ENCODE measurements around the gene POLR3A. TPM values are rescaled to one million over a fixed set of nuclear protein-coding genes. Genes with fewer than 3 reads are reported as not detected.

The POLR3A gene
- total RNA-seq, 4 donors from 2014 or later = 8.3 to 13.5 (median 12.0) TPM

GRCh38 chr10:77943121-77943901 lies 86.0 kb downstream of the POLR3A start:
- Histone ChIP-seq H3K27me3 (peaks cover 0 to 5% (median 0%) of the 10 kb centered on the region in 4 donors), H3K4me3 (no peak overlapping the region), H3K27ac (peak overlapping the region in 3 of 4 donors; percentile 25 to 35 (median 30)), H3K4me1 (peaks cover 0 to 49% (median 15%) of the 10 kb centered on the region in 3 donors), H3K36me3 (no peaks in the 10 kb centered on the region), H3K9me3 (no peaks in the 10 kb centered on the region)
- intact Hi-C loops (cut with DNase I) = no loop called here
- DNase-seq = no peak
- TF ChIP-seq POLR2A (IDR thresholded peaks at IDR 0.05) = no peak
- TF ChIP-seq, protein P1, sequence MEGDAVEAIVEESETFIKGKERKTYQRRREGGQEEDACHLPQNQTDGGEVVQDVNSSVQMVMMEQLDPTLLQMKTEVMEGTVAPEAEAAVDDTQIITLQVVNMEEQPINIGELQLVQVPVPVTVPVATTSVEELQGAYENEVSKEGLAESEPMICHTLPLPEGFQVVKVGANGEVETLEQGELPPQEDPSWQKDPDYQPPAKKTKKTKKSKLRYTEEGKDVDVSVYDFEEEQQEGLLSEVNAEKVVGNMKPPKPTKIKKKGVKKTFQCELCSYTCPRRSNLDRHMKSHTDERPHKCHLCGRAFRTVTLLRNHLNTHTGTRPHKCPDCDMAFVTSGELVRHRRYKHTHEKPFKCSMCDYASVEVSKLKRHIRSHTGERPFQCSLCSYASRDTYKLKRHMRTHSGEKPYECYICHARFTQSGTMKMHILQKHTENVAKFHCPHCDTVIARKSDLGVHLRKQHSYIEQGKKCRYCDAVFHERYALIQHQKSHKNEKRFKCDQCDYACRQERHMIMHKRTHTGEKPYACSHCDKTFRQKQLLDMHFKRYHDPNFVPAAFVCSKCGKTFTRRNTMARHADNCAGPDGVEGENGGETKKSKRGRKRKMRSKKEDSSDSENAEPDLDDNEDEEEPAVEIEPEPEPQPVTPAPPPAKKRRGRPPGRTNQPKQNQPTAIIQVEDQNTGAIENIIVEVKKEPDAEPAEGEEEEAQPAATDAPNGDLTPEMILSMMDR (IDR thresholded peaks at IDR 0.05) = no peak
- WGBS, 2 donors = 15 to 38% methylated on average over 6 of the region's 8 CpGs

DNA sequence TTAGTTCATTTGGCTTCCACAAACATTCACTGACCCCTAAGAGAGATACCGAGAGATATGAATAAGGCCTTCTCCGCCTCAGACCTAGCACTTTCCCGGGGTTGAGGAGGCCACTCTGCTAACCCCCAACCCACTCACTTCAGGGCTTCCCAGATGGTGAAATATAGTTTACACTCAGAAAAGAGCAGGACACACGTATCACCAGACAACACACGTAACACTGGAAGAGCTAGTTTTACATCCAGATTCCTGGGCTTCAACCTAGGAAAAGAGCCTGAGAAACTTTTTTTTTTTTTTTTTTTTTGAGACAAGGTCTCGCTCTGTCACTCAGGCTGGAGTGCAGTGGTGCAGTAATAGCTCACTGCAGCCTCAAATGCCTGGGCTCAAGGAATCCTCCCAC lies 87.5 kb downstream of the POLR3A start:
- H3K4me3 ChIP-seq = no peak overlapping the region
- no peaks in the 10 kb centered on the region for H3K36me3 ChIP-seq
- 84% methylated on average over 6 of the region's 6 CpGs for WGBS, 2 donors
- no peaks in the 10 kb centered on the region for H3K9me3 ChIP-seq
- TF ChIP-seq, protein P1 (IDR thresholded peaks at IDR 0.05) = no peak
- TF ChIP-seq POLR2A (IDR thresholded peaks at IDR 0.05) = no peak
- no peak overlapping the region for H3K27ac ChIP-seq
- intact Hi-C loops (cut with DNase I) = no loop called here
- peaks cover 0 to 5% (median 0%) of the 10 kb centered on the region in 4 donors for H3K27me3 ChIP-seq
- peaks cover 0 to 45% (median 15%) of the 10 kb centered on the region in 3 donors for H3K4me1 ChIP-seq
- no peak for DNase-seq

DNA sequence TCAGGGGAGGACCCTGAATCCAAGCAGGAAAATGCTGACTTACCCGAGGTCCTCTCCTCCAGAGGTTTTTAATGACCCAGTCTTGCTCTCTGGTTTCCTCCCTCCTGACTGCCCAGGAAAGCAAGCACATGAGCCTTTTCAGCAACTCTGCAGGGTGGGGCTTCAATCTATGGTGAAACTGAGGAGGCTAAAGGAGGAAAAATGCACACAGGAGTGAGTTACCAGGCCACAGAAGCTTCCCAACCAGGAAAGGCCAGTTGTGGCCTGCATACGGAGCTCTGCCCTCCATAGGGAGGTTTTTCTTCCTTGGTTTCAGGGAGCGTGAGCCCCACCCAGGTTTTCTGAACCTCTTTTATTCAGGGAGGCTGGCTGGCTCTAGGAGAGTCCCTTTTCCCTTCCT lies 88.7 kb downstream of the POLR3A start:
- 18 to 29% methylated on average over 3 of the region's 3 CpGs for WGBS, 2 donors
- H3K27ac ChIP-seq = peak overlapping the region; percentile 9 to 57 (median 54)
- intact Hi-C loops (cut with DNase I) = no loop called here
- H3K4me1 ChIP-seq = peaks cover 0 to 45% (median 15%) of the 10 kb centered on the region in 3 donors
- no peaks in the 10 kb centered on the region for H3K9me3 ChIP-seq
- TF ChIP-seq POLR2A (IDR thresholded peaks at IDR 0.05) = no peak
- TF ChIP-seq, protein P1 (IDR thresholded peaks at IDR 0.05) = no peak
- H3K4me3 ChIP-seq = no peak overlapping the region
- H3K27me3 ChIP-seq = peaks cover 0 to 4% (median 0%) of the 10 kb centered on the region in 4 donors
- no peaks in the 10 kb centered on the region for H3K36me3 ChIP-seq
- DNase-seq = no peak

- Histone ChIP-seq H3K4me3 (no peak overlapping the region), H3K4me1 (peaks cover 0 to 45% (median 15%) of the 10 kb centered on the region in 3 donors), H3K27ac (peak overlapping the region; percentile 9 to 57 (median 54)), H3K27me3 (peaks cover 0 to under 1% (median 0%) of the 10 kb centered on the region in 4 donors), H3K9me3 (no peaks in the 10 kb centered on the region), H3K36me3 (no peaks in the 10 kb centered on the region)
- no peak for DNase-seq
- TF ChIP-seq, protein P1 (IDR thresholded peaks at IDR 0.05) = no peak
- TF ChIP-seq POLR2A (IDR thresholded peaks at IDR 0.05) = no peak
- intact Hi-C loops (cut with DNase I) = no loop called here
- WGBS, 2 donors = 89 to 93% methylated on average over 2 of the region's 2 CpGs
These were observed 89.1 kb downstream of the POLR3A start for GRCh38 chr10:77940225-77940624.

GRCh38 chr10:77939561-77940001 lies 89.7 kb downstream of the POLR3A start:
- Histone ChIP-seq H3K27me3 (no peaks in the 10 kb centered on the region), H3K4me1 (peaks cover 0 to 45% (median 15%) of the 10 kb centered on the region in 3 donors), H3K9me3 (no peaks in the 10 kb centered on the region), H3K4me3 (no peak overlapping the region), H3K27ac (peak overlapping the region in 3 of 4 donors; percentile 6 to 50 (median 7)), H3K36me3 (no peaks in the 10 kb centered on the region)
- no peak for DNase-seq
- 24% methylated on average over 3 of the region's 3 CpGs; no CpG with 5 or more reads in 1 of the 2 donors for WGBS, 2 donors
- TF ChIP-seq, protein P1 (IDR thresholded peaks at IDR 0.05) = no peak
- TF ChIP-seq POLR2A (IDR thresholded peaks at IDR 0.05) = no peak
- intact Hi-C loops (cut with DNase I) = no loop called here

Data from esophagus squamous epithelium (tissue), 5 donors.